ENCODE data around the gene AP1S3. TPM values are rescaled to one million over a fixed set of nuclear protein-coding genes. Genes with fewer than 3 reads are reported as not detected.

Gene AP1S3
- polyA plus RNA-seq, 1 experiment, result 1.9 TPM

DNA sequence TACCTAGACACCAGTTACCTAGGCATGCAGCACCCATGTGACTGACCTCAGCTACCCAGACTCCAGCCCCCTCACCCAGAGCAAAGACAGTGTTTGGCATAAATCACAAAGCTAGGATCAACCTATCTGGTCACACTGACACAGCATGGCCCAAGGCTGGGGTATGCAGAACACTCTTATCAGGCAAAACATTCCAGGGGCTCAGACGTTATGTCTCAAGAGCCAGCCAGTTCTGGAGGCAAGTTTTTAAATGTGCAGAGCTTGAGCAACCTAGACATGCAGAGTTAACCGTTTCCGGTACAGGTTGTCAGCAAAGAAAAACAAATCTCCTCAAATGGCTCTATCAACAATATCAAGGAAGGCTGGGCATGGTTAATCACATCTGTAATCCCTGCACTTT lies 92.8 kb downstream of the AP1S3 start:
- H3K36me3 ChIP-seq (ENCODE audit: control insufficient read depth, insufficient read depth, low read length), result no peaks in the 10 kb centered on the region
- ChIA-PET POLR2A (no interaction called here), CTCF (no interaction called here)
- no peak for DNase-seq (ENCODE audit: low read depth)
- H3K4me3 ChIP-seq (ENCODE audit: low read depth, low read length), result no peak overlapping the region
- TF ChIP-seq, protein P1, sequence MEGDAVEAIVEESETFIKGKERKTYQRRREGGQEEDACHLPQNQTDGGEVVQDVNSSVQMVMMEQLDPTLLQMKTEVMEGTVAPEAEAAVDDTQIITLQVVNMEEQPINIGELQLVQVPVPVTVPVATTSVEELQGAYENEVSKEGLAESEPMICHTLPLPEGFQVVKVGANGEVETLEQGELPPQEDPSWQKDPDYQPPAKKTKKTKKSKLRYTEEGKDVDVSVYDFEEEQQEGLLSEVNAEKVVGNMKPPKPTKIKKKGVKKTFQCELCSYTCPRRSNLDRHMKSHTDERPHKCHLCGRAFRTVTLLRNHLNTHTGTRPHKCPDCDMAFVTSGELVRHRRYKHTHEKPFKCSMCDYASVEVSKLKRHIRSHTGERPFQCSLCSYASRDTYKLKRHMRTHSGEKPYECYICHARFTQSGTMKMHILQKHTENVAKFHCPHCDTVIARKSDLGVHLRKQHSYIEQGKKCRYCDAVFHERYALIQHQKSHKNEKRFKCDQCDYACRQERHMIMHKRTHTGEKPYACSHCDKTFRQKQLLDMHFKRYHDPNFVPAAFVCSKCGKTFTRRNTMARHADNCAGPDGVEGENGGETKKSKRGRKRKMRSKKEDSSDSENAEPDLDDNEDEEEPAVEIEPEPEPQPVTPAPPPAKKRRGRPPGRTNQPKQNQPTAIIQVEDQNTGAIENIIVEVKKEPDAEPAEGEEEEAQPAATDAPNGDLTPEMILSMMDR (IDR thresholded peaks at IDR 0.05; ENCODE audit: insufficient read depth, low read depth, low read length), result no peak
- no peaks in the 10 kb centered on the region; the same call in 1 of the 2 replicates for H3K27me3 ChIP-seq (ENCODE audit: control insufficient read depth, insufficient read depth, low read length)

DNA sequence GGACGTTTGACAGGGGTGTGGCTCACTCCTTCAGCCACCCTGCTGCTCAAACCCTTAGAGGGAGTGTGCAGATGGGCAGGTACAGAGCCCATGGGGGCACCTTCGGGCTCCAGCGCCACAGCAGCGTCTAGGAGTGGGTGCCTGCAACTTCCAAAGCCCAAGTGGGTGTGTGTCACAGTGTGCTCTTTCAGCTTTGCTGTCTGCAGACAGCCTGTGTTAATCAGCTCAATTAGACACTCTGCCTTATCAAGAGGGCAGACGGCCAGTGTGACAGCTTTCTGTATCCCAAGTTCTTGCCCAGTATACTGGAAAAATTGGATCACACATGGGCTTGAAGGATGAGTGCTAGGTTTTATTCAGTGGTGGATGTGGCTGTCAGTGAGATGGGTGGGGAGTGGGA lies 96.7 kb downstream of the AP1S3 start:
- ChIA-PET CTCF (interaction anchor here (1.3 kb wide), 1 partner anchor 13 kb away, joined by 4 read pairs; no protein-coding TSS in a partner anchor), POLR2A (no interaction called here)
- no peak overlapping the region for H3K4me3 ChIP-seq (ENCODE audit: low read depth, low read length)
- TF ChIP-seq, protein P1 (IDR thresholded peaks at IDR 0.05; ENCODE audit: insufficient read depth, low read depth, low read length), result no peak
- H3K27me3 ChIP-seq (ENCODE audit: control insufficient read depth, insufficient read depth, low read length), result no peaks in the 10 kb centered on the region
- no peaks in the 10 kb centered on the region for H3K36me3 ChIP-seq (ENCODE audit: control insufficient read depth, insufficient read depth, low read length)
- DNase-seq (ENCODE audit: low read depth), result no peak

DNA sequence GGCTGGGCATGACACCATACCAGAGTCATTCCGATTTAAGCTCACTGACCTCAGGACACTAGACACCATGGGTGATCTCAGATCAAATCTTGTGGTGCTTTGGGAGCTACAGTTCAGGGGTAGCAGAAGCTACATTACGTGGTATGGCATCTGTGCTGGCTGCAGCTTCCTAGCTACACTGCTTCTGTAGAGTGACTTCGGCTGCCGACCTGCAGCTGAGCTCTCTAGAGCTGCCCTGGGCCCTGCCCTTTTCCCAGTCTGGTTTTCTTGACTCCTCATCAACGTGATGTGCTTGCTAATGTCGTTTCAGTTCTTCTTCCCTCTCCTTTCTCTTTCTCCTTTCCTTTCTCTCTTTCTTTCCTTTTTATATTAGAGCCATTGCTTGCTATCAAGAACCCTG lies 100.2 kb downstream of the AP1S3 start:
- TF ChIP-seq, protein P1 (IDR thresholded peaks at IDR 0.05; ENCODE audit: insufficient read depth, low read depth, low read length), result no peak
- CTCF ChIA-PET, result interaction anchor here (1.1 kb wide), 1 partner anchor 10 kb away, joined by 4 read pairs; no protein-coding TSS in a partner anchor
- no peak for DNase-seq (ENCODE audit: low read depth)
- no peaks in the 10 kb centered on the region for H3K36me3 ChIP-seq (ENCODE audit: control insufficient read depth, insufficient read depth, low read length)
- H3K27me3 ChIP-seq (ENCODE audit: control insufficient read depth, insufficient read depth, low read length), result no peaks in the 10 kb centered on the region
- H3K4me3 ChIP-seq (ENCODE audit: low read depth, low read length), result no peak overlapping the region
- POLR2A ChIA-PET, result no interaction called here

DNA sequence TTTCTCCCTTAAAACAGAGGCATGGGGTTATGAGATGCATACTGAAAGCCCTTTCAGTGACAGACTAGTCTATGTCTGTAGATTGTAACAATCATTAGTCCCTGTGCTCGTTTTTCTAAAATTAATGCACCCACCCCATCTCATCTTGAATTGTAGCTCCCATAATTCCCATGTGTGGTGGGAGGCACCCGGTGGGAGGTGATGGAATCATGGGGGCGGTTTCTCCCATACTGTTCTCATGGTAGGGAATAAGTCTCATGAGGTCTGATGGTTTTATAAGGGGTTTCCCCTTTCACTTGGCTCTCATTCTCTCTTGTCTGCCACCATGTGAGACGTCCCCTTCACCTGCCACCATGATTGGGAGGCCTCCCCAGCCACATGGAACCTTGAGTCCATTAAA lies 100.9 kb downstream of the AP1S3 start:
- ChIA-PET POLR2A (interaction anchor here (0.6 kb wide), 1 partner anchor 520 kb away, joined by 3 read pairs; no protein-coding TSS in a partner anchor), CTCF (interaction anchor here (1.1 to 1.2 kb wide), 2 partner anchors 9 to 13 kb away, joined by 3 to 4 read pairs; no protein-coding TSS in a partner anchor)
- Histone ChIP-seq H3K4me3 (ENCODE audit: low read depth, low read length) (no peak overlapping the region), H3K36me3 (ENCODE audit: control insufficient read depth, insufficient read depth, low read length) (no peaks in the 10 kb centered on the region), H3K27me3 (ENCODE audit: control insufficient read depth, insufficient read depth, low read length) (no peaks in the 10 kb centered on the region)
- DNase-seq (ENCODE audit: low read depth), result no peak
- TF ChIP-seq, protein P1 (IDR thresholded peaks at IDR 0.05; ENCODE audit: insufficient read depth, low read depth, low read length), result no peak

DNA sequence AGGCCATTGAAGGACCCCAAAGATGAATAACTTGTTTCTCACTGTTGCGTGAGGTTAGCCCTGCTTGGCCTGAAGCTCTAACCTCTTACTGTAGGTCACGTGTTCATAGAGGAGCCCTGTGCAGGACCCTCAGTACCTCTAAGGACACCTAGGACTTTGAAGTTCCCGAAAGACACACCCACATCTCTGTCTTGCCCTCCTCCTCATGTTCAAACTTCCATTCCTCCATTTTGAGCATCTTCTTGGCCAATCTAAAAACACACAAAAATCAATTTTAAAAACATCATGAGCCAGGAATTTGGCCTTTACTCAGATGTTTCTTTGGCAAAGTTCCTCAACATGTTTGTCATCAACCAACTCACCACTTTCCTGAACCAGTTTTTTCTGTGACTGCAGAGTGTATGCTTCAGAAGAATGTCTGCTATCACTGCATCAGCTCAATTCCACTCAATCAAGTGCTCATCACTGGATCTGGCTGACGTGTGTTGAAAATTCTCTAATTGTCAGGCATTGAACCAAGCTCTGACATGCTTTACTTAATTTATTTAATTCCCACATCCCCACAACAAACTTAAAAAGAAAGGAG lies 101.6 kb downstream of the AP1S3 start:
- peak; percentile 74 for DNase-seq (ENCODE audit: low read depth)
- Histone ChIP-seq H3K27me3 (ENCODE audit: control insufficient read depth, insufficient read depth, low read length) (no peaks in the 10 kb centered on the region), H3K36me3 (ENCODE audit: control insufficient read depth, insufficient read depth, low read length) (no peaks in the 10 kb centered on the region), H3K4me3 (ENCODE audit: low read depth, low read length) (no peak overlapping the region)
- ChIA-PET CTCF (interaction anchor here (0.6 to 1.2 kb wide), 2 partner anchors 8 to 14 kb away, joined by 3 read pairs; no protein-coding TSS in a partner anchor), POLR2A (interaction anchor here (0.6 to 0.7 kb wide), 2 partner anchors 80 to 520 kb away, joined by 3 read pairs; no protein-coding TSS in a partner anchor)
- TF ChIP-seq, protein P1 (IDR thresholded peaks at IDR 0.05; ENCODE audit: insufficient read depth, low read depth, low read length), result no peak

Data from BJ (cell line).